A549 treated with Hydrocortisone at 1 μM for 4 hours (cell line): Measurements from ENCODE around the gene CRY2. TPM values are rescaled to one million over a fixed set of nuclear protein-coding genes. Genes with fewer than 3 reads are reported as not detected.

ENCODE experiments used
- total RNA-seq: library from RNA; stranded (reverse); fragments of 200-300 nt; extraction: Qiagen RNA extraction; gene quantifications from 5 replicates; pipeline ENCODE4 v1.2.3, GENCODE V29; 2022

Gene CRY2
- total RNA-seq: 3.8 to 4.6 TPM (median 4.4 TPM) in 5 replicates

DNA sequence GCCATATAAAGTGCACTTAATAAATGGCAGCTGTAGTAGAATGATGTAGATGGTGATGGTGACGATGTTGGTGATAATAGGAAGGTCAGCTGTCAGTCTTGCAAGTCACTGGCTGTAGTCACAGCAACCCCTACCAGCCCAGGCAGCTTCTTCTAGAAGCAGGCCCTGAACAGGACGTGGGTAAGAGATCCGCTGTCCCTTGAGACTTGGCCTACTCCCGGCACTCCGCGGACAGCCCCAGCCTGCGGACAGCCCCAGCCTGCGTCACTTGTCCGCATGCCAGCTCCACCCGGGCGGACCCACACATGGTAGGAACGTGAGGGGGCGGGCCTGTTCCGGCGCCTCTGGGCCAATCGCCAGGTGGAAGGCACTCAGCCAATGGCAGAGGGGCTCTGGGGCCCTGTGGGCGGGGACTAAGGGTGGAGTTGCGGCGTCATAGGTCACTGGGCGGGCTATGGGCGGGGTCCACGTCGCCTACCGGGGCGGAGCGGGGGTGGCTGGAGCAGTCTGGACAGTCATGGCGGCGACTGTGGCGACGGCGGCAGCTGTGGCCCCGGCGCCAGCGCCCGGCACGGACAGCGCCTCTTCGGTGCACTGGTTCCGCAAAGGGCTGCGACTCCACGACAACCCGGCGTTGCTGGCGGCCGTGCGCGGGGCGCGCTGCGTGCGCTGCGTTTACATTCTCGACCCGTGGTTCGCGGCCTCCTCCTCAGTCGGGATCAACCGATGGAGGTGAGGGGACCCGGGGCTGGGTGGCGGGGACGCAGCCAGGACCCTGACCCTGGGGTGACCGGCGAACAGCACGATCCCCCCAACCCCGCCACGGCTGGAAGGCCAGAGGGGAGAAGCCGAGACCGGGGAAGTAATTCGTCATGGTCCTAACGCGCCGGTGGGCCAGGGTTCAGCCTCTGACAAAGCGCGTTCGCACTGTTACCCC, at the start of gene CRY2:
TSS of gene CRY2 (plus strand) at position 502 of the 937 bp plus-strand sequence. CDS start at position 518, 16 bp downstream.

DNA sequence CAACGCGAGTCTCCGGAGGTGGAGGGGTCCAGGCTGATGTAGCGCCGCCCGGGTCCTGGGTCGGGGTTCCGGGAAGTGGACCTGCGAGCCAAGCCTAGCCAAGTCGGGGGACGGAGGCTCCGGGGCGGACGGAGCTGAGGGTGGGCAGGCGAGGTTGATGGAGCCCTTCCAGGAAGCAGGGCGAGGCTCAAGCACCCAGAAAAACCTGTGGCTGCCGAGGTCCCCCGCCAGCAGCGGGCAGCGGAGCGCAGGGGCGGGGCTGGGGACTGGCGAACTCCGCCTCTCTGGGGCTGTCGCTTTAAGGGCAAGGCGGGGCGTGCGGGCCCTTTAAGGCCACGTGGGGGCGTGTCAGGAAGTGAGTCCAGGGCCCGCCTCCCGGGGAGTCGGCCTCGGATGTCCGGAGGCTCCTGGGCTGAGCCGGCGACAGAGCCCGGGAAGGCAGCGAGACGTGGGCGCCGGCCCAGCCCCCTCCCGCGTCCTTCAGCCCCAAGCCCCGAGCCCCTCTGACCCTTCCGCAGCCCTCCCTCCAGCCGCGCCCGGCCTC, 42.4 kb upstream of the CRY2 start, which contains the start of gene SLC35C1:
TSS of gene SLC35C1 (plus strand) at position 389 of the 544 bp plus-strand sequence. CDS start 653 bp downstream, outside the sequence.

DNA sequence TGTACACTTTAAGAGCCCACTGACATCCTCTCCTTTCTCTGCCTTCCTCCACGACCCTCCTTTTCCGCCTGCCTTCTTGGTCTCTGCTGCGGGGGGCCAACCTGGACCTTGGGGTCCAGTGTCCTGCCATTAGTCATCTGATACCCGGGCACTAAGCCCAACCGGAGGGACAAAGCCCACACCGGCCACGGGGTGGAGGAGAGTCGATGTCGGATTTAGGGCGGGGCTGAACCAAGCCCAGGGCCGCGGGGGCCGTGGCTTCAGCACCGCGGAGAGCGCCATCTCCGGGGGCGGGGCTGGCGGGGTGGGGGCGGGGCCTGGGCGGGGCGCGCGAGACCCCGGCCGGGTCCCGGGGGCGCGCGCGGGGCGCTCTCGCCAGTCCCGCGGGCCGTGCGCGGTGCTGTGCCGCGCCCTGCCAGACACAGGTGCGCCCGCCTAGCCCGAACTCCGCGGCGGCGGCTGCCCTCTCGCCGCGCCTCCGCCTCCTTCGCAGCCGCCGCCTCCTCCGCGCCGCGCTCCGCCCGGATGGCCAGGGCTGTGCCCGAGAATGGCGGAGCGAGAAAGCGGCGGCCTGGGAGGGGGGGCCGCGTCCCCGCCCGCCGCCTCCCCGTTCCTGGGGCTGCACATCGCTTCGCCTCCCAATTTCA, 38.1 kb downstream of the CRY2 start, which contains the start of gene MAPK8IP1:
TSS of gene MAPK8IP1 (plus strand) at position 378 of the 647 bp plus-strand sequence. CDS start at position 548, 170 bp downstream.

DNA sequence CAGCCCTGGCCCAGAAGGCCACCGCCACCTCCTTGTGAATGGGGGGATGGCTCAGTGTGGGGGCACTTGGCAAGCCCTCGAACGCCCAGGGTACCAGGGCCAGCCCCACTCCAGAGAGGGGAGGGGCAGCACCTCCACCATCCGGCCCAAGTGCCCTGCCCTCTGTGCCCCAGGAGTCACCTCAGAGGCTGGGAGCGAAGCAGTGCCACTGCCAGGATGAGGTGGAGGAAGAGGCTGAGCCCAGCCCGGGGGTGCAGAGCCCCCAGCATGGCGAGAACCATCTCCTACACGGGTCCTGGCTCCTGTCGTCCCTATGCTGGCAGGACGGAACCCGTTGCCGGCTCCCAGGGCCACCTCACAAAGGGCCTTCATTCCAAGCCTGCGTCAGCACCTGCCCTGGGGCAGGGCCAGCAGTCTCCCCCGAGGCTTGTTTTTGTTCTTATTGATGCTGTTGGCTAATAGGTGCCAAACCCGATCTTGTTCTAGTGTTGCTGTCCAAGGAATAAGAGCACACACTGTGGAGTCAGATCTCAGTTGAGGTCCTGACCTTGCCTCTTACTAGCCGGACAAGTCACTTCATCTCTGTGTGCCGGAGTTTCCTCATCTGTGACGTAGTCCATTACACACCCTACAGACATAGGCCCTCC, 59.8 kb downstream of the CRY2 start, which contains the start of gene FREY1:
TSS of gene FREY1 (minus strand) at position 307 of the 647 bp plus-strand sequence. CDS start at position 281, 26 bp downstream.

DNA sequence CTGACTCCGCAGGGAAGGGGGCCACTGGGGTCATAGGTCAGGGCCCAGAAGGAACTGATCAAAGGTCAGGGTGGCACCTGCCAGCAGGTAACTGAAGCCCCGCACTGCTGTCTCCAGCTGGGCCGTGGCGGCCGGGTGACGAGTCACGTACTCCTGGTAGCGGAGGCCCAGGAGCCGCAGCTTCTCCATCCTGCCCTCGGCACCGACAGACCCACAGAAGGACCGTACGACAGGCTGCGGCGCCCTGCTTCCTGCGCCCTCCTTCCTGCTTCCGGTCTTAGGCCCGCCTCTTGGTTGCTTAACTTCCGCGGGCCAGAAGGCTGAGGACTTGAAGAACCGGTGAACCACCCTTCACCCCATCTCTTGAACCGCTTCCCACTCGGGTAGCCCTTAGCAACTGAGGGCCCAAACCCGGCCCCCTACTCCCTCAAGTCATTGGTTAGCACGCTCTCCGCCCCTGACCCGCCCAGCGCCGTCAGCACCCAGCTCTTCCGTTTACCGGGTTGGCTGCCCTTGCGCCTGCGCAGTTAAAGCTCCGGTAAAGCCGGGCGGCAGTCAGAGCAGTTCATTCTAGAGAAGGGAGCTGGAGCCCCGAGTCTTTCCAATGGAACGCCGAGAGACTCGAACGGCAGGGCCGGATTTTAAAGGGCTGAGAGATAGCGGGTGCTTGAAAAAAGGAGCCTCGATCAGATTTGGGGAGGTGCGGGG, 70.5 kb downstream of the CRY2 start, which contains the start of gene PEX16:
TSS of gene PEX16 (minus strand) at position 255 of the 708 bp plus-strand sequence. CDS start at position 189, 66 bp downstream.

DNA sequence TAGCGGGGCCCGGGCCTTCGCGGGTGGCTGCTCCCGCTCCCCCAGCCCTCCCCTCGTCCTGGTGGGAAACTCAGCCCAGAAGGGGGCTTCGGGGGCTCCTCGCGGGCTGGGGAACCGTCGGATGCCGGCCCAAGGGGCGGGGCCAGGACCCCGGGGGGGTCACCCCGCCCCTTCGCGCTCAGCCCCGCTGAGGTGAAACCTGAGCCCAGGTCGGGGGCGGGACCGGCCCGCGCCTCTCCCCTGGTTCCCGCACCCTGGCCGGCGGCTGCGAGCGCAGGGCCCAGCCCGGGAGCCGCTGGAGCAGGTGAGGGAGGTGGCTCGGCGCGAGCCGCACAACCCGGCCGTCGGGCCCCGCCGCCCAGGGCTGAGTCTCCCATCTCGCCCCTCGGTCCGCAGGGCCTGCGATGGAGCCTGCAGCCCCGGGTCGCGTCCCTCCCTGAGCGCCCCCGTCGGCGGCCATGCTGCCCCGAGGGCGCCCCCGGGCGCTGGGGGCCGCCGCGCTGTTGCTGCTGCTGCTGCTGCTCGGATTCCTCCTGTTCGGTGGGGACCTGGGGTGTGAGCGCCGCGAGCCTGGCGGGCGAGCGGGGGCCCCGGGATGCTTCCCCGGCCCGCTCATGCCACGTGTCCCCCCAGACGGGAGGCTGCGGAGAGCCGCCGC, 75.3 kb downstream of the CRY2 start, which contains the start of gene LARGE2:
TSS of gene LARGE2 (plus strand) at position 232 of the 658 bp plus-strand sequence. CDS start at position 459, 227 bp downstream.

Other genes with a start within 250 kb of the CRY2 start
- gene CHST1, start 181.9 kb upstream of the CRY2 start, total RNA-seq: 1.3 to 1.9 TPM (median 1.9 TPM) in 5 replicates
- gene SLC35C1, start 42.3 kb upstream of the CRY2 start, total RNA-seq: 29.7 to 33.0 TPM (median 31.4 TPM) in 5 replicates
- 5.4 to 6.3 TPM (median 6.0 TPM) in 5 replicates for gene MAPK8IP1, start 38.2 kb downstream of the CRY2 start, total RNA-seq
- gene FREY1, start 59.8 kb downstream of the CRY2 start, total RNA-seq: 0.29 to 0.59 TPM (median 0.32 TPM) in 5 replicates
- 16.0 to 20.4 TPM (median 18.7 TPM) in 5 replicates for gene PEX16, start 70.4 kb downstream of the CRY2 start, total RNA-seq
- gene LARGE2, start 75.2 kb downstream of the CRY2 start, total RNA-seq: 1.9 to 3.5 TPM (median 2.3 TPM) in 5 replicates